ENCODE measurements around the gene CDK5.

DNA sequence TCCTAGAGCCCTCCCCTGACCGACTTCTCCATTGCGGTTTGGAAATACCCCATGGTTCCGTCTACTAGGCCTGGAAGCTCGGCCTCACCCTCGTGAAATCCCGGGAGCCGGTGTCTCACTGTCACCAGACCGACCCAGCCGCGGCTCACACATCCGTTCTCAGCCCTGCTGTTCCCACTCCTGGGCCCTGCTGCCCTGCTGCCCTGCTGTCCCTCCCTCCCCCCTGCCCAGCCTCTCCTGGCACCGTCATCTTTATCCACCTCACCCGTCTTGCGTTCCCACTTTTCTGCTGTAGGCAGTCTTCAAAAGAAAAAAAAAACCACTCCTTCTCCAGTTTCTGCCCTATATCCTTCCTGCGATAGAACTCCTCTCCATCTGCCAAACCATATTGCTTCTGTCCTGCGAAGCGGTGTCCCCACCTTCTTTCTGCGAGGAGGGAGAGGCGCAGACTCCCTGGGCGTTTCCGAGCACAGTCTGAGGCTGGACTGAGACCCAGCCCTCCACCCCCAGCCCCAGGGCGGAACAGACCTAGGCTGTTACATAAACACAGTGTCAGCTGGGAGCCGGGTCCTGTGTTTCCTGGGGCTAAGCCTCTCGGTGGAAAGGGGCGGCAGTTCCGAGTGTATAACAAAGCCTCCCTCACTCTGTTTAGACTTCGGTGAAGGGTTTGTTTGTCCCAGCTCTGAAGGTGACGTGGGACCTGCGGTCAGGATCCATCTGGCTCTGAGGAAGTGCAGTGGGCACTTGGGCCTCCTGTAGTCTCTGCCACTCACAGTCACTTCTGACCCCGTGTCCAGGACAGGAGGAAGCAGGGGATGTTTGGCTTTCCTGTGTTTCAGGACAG is 31.4 kb upstream of the CDK5 start:
- TF ChIP-seq, protein P1, sequence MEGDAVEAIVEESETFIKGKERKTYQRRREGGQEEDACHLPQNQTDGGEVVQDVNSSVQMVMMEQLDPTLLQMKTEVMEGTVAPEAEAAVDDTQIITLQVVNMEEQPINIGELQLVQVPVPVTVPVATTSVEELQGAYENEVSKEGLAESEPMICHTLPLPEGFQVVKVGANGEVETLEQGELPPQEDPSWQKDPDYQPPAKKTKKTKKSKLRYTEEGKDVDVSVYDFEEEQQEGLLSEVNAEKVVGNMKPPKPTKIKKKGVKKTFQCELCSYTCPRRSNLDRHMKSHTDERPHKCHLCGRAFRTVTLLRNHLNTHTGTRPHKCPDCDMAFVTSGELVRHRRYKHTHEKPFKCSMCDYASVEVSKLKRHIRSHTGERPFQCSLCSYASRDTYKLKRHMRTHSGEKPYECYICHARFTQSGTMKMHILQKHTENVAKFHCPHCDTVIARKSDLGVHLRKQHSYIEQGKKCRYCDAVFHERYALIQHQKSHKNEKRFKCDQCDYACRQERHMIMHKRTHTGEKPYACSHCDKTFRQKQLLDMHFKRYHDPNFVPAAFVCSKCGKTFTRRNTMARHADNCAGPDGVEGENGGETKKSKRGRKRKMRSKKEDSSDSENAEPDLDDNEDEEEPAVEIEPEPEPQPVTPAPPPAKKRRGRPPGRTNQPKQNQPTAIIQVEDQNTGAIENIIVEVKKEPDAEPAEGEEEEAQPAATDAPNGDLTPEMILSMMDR (IDR thresholded peaks at IDR 0.05; ENCODE audit: insufficient read depth, low read length) = no peak
- TF ChIP-seq, protein P2, sequence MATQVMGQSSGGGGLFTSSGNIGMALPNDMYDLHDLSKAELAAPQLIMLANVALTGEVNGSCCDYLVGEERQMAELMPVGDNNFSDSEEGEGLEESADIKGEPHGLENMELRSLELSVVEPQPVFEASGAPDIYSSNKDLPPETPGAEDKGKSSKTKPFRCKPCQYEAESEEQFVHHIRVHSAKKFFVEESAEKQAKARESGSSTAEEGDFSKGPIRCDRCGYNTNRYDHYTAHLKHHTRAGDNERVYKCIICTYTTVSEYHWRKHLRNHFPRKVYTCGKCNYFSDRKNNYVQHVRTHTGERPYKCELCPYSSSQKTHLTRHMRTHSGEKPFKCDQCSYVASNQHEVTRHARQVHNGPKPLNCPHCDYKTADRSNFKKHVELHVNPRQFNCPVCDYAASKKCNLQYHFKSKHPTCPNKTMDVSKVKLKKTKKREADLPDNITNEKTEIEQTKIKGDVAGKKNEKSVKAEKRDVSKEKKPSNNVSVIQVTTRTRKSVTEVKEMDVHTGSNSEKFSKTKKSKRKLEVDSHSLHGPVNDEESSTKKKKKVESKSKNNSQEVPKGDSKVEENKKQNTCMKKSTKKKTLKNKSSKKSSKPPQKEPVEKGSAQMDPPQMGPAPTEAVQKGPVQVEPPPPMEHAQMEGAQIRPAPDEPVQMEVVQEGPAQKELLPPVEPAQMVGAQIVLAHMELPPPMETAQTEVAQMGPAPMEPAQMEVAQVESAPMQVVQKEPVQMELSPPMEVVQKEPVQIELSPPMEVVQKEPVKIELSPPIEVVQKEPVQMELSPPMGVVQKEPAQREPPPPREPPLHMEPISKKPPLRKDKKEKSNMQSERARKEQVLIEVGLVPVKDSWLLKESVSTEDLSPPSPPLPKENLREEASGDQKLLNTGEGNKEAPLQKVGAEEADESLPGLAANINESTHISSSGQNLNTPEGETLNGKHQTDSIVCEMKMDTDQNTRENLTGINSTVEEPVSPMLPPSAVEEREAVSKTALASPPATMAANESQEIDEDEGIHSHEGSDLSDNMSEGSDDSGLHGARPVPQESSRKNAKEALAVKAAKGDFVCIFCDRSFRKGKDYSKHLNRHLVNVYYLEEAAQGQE (IDR thresholded peaks at IDR 0.05; ENCODE audit: insufficient replicate concordance, low read depth) = no peak
- TF ChIP-seq POLR2AphosphoS5 (IDR thresholded peaks at IDR 0.05; ENCODE audit: low read depth) = no peak

Data from HL-60 (cell line).